MM.1S (cell line): ENCODE results near the gene RANBP1.

Experiments
- DNase-seq: peaks from one replicate; pipeline ENCODE4 v3.0.0-alpha.2; 2015
- H2AFZ ChIP-seq: fragments of 300-600 bp; sonication (generic); 2 replicates; pipeline ENCODE4 v1.6.0; 2016; ENCODE audit warnings: antibody characterized with exemption, low read length
- H3F3A ChIP-seq: fragments of 300-600 bp; sonication (generic); 2 replicates; pipeline ENCODE4 v1.6.1; 2016; ENCODE audit warnings: mild to moderate bottlenecking, antibody characterized with exemption, low read length, moderate library complexity, mixed read lengths; ENCODE audit not compliant: insufficient read depth
- H3K27ac ChIP-seq: fragments of 300-600 bp; sonication (generic); 2 replicates; pipeline ENCODE4 v1.5.1; 2016; ENCODE audit warnings: mild to moderate bottlenecking, low read length
- H3K27me3 ChIP-seq: fragments of 300-600 bp; sonication (generic); replicated peaks from 2 replicates; pipeline ENCODE4 v1.6.0; 2016; ENCODE audit warnings: low read length; ENCODE audit not compliant: insufficient read depth
- H3K36me3 ChIP-seq: fragments of 300-600 bp; sonication (generic); replicated peaks from 2 replicates; pipeline ENCODE4 v1.6.1; 2016; ENCODE audit warnings: mild to moderate bottlenecking, low read length, mixed read lengths; ENCODE audit not compliant: insufficient read depth
- H3K4me1 ChIP-seq: fragments of 300-600 bp; sonication (generic); 2 replicates; pipeline ENCODE4 v1.6.1; 2016; ENCODE audit warnings: low read length, mixed read lengths
- H3K4me2 ChIP-seq: fragments of 300-600 bp; sonication (generic); 2 replicates; pipeline ENCODE4 v1.6.0; 2016; ENCODE audit warnings: low read depth, low read length
- H3K4me3 ChIP-seq: fragments of 300-600 bp; sonication (generic); 2 replicates; pipeline ENCODE4 v1.5.1; 2016; ENCODE audit warnings: low read length, mixed read lengths
- H3K79me2 ChIP-seq: fragments of 300-600 bp; sonication (generic); 2 replicates; pipeline ENCODE4 v1.6.1; 2016; ENCODE audit warnings: mixed run types, low read length, mixed read lengths
- H3K9ac ChIP-seq: fragments of 300-600 bp; sonication (generic); 2 replicates; pipeline ENCODE4 v1.6.1; 2016; ENCODE audit warnings: low read length, mixed read lengths
- H3K9me2 ChIP-seq: fragments of 300-600 bp; sonication (generic); replicated peaks from 2 replicates; pipeline ENCODE4 v1.6.1; 2016; ENCODE audit warnings: mild to moderate bottlenecking, low read length, mixed read lengths; ENCODE audit not compliant: insufficient read depth
- H3K9me3 ChIP-seq: fragments of 300-600 bp; sonication (generic); replicated peaks from 2 replicates; pipeline ENCODE4 v1.6.1; 2016; ENCODE audit warnings: mild to moderate bottlenecking, low read length, mixed read lengths; ENCODE audit not compliant: insufficient read depth
- H4K20me1 ChIP-seq: fragments of 300-600 bp; sonication (generic); 2 replicates; pipeline ENCODE4 v1.6.1; 2016; ENCODE audit warnings: mild to moderate bottlenecking, low read length, moderate library complexity, mixed read lengths; ENCODE audit not compliant: insufficient read depth
- EZH2 ChIP-seq: fragments of 300-600 bp; sonication (generic); optimal IDR thresholded peaks from 2 replicates; pipeline ENCODE3; 2017; ENCODE audit warnings: low read depth, mild to moderate bottlenecking, antibody characterized with exemption, low read length, mixed read lengths
- EZH2phosphoT487 ChIP-seq: fragments of 300-600 bp; sonication (generic); IDR thresholded peaks from 2 replicates; pipeline ENCODE4 v1.6.1; 2018; ENCODE audit warnings: antibody characterized with exemption, low read length
- TF ChIP-seq, protein P1 (sequence below): fragments of 300-600 bp; sonication (generic); IDR thresholded peaks from 2 replicates; pipeline ENCODE4 v1.5.1; 2016; ENCODE audit warnings: antibody characterized with exemption, low read length, mixed read lengths

RANBP1 gene

GRCh38 chr22:20125201-20126174 is 9.6 kb downstream of the RANBP1 start:
- no peak overlapping the region for H3K9ac ChIP-seq
- H3K79me2 ChIP-seq = peaks cover 43% of the 10 kb centered on the region
- H3K4me2 ChIP-seq = no peak overlapping the region
- no peaks in the 10 kb centered on the region for H3K9me2 ChIP-seq
- no peak for DNase-seq
- H3K27ac ChIP-seq = no peak overlapping the region
- H3K9me3 ChIP-seq = no peaks in the 10 kb centered on the region
- peaks cover 2% of the 10 kb centered on the region; the same call in 1 of the 2 replicates for H3K36me3 ChIP-seq
- H3K27me3 ChIP-seq = no peaks in the 10 kb centered on the region
- TF ChIP-seq EZH2 = no peak
- TF ChIP-seq, protein P1, sequence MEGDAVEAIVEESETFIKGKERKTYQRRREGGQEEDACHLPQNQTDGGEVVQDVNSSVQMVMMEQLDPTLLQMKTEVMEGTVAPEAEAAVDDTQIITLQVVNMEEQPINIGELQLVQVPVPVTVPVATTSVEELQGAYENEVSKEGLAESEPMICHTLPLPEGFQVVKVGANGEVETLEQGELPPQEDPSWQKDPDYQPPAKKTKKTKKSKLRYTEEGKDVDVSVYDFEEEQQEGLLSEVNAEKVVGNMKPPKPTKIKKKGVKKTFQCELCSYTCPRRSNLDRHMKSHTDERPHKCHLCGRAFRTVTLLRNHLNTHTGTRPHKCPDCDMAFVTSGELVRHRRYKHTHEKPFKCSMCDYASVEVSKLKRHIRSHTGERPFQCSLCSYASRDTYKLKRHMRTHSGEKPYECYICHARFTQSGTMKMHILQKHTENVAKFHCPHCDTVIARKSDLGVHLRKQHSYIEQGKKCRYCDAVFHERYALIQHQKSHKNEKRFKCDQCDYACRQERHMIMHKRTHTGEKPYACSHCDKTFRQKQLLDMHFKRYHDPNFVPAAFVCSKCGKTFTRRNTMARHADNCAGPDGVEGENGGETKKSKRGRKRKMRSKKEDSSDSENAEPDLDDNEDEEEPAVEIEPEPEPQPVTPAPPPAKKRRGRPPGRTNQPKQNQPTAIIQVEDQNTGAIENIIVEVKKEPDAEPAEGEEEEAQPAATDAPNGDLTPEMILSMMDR = no peak
- TF ChIP-seq EZH2phosphoT487 = no peak
- no peaks in the 10 kb centered on the region for H3K4me1 ChIP-seq
- no peak overlapping the region for H3K4me3 ChIP-seq
- peaks cover 30% of the 10 kb centered on the region for H3F3A ChIP-seq
- H2AFZ ChIP-seq = no peak overlapping the region
- H4K20me1 ChIP-seq = peaks cover 20% of the 10 kb centered on the region; the same call in 1 of the 2 replicates

GRCh38 chr22:20126284-20127029 is 10.6 kb downstream of the RANBP1 start:
- peaks cover 16% of the 10 kb centered on the region; the same call in 1 of the 2 replicates for H4K20me1 ChIP-seq
- H3K9ac ChIP-seq = no peak overlapping the region

GRCh38 chr22:20127318-20127868 is 11.5 kb downstream of the RANBP1 start:
- H3K4me1 ChIP-seq = 0 out of 2 replicates have a peak, but pooled peaks cover 3% of the 10 kb centered on the region
- H4K20me1 ChIP-seq = peaks cover 12% of the 10 kb centered on the region; the same call in 1 of the 2 replicates
- no peaks in the 10 kb centered on the region; the same call in 1 of the 2 replicates for H3K36me3 ChIP-seq
- H2AFZ ChIP-seq = no peak overlapping the region
- DNase-seq = no peak
- H3K9ac ChIP-seq = no peak overlapping the region
- H3F3A ChIP-seq = peaks cover 36% of the 10 kb centered on the region
- TF ChIP-seq, protein P1 = no peak
- TF ChIP-seq EZH2 (no peak), EZH2phosphoT487 (no peak)
- H3K4me3 ChIP-seq = no peak overlapping the region
- no peak overlapping the region for H3K27ac ChIP-seq
- peaks cover 28% of the 10 kb centered on the region for H3K79me2 ChIP-seq
- H3K4me2 ChIP-seq = no peak overlapping the region
- no peaks in the 10 kb centered on the region for H3K9me2 ChIP-seq
- no peaks in the 10 kb centered on the region for H3K27me3 ChIP-seq
- H3K9me3 ChIP-seq = no peaks in the 10 kb centered on the region

More at GRCh38 chr22:20126284-20127029, 10.6 kb downstream of the RANBP1 start:
- Histone ChIP-seq H3K27me3 (no peaks in the 10 kb centered on the region), H3K4me2 (no peak overlapping the region), H3K27ac (no peak overlapping the region), H2AFZ (no peak overlapping the region), H3K4me3 (no peak overlapping the region), H3K4me1 (0 out of 2 replicates have a peak, but pooled peaks cover 3% of the 10 kb centered on the region), H3K36me3 (no peaks in the 10 kb centered on the region; the same call in 1 of the 2 replicates), H3K9me2 (no peaks in the 10 kb centered on the region), H3K9me3 (no peaks in the 10 kb centered on the region), H3K79me2 (peaks cover 33% of the 10 kb centered on the region), H3F3A (peaks cover 36% of the 10 kb centered on the region)
- TF ChIP-seq EZH2phosphoT487 (no peak), EZH2 (no peak)
- TF ChIP-seq, protein P1 = no peak
- no peak for DNase-seq
